GM21723 (cell line): ENCODE data around the gene OLFML2B.

Experiments used
- ATAC-seq: cut with Tn5 transposase; IDR thresholded peaks from one replicate; pipeline ENCODE4 v1.9.1; 2021; ENCODE audit warnings: mild to moderate bottlenecking, moderate library complexity; ENCODE audit not compliant: unreplicated experiment

Gene OLFML2B

GRCh38 chr1:161949548-161949947 is 74.1 kb downstream of the OLFML2B start:
- no peak for ATAC-seq

DNA sequence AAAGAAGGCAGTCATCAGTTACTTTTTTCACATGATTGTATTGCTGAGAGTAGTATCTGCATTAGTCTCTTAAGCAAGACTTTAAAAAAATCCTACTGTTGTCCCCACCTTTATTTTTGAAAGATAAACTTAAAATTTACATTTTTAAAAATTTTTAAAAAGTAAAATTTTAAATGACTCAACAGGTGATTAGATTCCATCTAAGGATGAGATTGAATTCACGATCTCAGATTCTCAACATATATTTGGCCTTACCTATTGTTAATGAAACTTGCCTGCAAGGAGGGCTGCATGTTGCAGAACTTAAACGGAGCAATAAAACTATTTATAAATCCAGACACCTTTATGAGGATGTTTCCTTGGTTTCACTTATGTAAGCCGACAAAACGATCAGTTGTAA is 75.2 kb downstream of the OLFML2B start:
- no peak for ATAC-seq

DNA sequence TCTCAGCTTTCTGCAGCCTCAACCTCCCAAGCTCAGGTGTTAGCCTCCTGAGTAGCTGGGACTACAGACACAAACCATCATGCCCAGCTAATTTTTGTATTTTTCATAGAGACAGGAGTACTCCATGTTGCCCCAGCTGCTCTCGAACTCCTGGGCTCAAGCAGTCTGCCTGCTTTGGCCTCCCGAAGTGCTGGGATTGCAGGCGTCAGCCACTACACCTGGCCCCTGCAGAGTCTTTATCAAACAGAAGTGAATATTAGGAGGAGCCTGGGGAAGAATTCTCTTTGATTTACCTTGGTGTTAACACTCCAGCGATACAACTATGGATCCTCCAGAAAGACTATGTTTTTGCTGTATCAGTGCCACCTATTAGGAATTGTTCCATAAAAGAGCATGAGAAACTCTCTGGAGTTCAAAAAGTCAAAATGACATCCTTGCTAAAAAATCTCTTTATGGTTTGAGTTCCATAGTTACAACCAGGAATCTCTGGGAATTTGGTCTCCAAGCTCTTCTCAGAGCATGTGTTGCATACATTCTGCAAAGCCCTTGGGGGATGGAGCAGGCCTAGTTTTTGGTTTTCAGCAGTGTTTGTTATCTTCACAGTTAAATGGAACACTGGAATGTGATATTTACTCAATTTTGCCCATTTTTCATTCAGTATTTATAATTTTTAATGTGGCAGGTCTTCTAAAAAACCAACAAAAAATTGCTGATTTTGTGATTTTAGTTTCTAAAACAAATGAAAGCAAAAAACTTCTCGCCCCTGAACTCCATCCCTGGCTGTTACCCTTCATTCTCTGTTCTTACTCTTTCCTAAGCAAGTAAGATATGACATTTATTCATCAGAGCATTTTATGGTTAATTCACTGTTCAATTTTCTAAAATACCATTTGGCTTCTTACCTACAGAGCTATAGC is 77.3 kb downstream of the OLFML2B start:
- no peak for ATAC-seq

DNA sequence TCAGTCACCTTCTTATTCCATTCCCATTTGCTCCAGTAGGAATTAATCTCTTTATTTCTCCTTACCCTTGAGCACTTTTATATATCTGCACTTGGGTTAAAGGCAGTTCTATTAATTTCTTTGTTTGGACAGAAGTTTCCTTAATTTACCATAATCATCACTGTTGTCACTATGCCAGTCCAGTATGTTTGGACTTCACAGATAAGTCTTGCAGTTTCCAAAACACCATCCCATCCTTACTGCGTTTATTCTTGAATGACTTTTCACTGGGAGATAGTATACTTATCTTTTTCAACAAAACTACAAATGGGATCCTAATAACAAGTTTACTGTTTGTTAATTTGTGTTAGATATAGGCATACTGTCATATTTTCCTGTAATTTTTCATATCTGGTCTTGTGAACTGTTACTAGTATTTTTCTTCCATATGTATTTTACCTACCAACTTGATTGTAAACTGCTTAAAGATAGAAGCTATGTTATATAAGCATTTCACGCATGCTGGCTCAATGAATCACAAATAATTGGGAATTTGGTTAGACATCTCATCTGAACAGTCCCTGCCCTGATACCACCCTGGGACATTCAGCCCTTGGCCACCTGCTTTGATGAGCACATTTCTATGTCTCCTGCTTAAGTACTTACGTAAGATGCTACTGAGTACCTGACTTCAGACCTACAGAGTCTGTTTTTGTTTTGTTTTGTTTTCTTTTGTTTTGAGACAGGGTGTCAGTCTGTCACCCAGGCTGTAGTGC is 78.2 kb downstream of the OLFML2B start:
- ATAC-seq = no peak

DNA sequence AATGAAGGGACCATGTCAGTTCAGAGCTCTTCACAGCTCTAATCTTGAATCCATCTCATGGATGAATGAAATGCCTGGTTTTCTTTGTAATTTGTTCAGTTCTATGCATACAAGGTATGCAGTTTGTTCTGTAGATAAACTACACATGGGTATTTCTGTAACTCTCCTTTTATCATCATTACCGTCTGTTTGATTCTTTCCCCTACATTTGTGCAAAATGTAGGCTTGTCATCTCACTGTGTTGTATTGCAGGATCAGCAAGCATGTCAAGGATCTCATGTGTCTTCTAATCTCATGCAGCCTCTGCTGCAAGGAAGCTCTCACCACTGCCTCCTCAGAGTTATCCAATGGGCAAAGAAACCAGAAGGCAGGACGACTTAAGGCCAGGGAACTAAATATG is 79.3 kb downstream of the OLFML2B start:
- no peak for ATAC-seq

DNA sequence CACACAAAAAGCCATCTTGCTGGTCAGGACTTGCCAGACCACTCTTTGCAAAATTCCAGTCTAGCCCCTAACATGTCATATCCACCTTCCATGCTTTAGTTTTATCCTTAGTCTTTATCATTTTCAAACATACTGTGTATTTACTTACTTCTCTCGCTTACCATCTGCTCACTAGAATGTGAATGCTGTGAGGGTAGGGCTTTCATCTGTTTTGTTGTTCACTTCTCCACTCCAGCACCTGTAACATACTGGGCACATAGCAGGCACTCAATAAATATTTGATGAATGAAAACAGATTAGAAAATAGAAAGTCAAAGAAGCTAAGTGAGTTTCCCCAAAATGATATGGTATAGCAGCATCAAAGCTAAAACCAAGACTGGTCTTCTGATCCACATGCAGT is 79.9 kb downstream of the OLFML2B start:
- ATAC-seq = no peak

DNA sequence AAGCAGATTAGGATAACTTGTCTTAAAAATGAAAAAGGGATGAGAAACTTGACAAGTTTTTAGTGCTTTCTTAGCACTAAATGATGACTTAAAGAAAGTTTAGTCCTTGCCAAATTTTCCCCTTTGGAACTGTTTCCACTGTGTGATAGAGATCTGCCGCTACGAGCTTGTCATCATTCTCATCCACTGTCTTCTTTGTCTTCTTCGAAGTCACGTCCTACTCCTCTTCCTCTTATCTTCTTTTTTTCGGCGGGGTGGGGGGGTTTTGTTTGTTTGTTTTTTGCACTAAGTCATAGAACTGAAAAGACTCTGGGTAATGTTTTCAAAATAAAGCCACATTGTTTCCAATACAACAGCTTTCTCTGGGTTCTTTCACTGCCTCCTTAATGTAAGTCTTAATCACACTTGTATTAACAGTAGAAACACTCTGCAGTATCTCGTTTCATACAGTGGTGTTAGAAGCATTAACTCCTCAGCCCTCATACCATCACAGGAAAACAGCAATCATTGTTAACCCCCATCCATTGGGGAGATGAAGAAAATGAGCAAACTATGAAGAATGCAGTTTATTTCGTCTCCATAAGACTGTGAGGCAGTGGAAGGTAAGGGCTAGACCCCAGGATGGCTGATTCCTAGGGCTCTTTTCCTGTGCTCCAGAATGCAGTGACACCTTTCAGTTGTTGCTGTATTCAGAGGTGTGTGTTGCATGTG is 81.8 kb downstream of the OLFML2B start:
- ATAC-seq = no peak

- ATAC-seq = no peak
Observed at GRCh38 chr1:161940866-161941591, 82.6 kb downstream of the OLFML2B start.

DNA sequence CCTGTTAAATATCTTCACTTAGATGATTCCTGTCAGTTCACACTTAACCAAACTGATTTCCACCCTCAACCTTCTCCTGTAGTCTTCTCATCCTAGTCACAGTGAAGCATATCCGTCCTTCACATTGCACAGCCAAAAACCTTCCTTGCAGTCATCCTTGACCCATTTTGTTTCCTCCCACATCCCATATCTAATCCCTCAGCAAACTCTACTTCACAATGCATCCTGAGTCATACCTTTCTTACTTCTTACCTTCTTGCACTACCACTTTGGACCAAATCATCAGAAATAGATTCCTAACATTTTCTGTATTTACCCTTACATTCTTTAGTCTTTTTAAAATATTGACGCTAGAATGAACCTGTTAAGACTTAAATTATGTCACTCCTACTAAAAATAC is 86.9 kb downstream of the OLFML2B start:
- no peak for ATAC-seq

- ATAC-seq = no peak
Observed at GRCh38 chr1:161935264-161935663, 88.4 kb downstream of the OLFML2B start.

GRCh38 chr1:161933592-161934588 is 89.8 kb downstream of the OLFML2B start:
- ATAC-seq = no peak
